Fibroblast of skin of back (primary cell): ENCODE measurements around the gene LZTFL1. TPM values are rescaled to one million over a fixed set of nuclear protein-coding genes. Genes with fewer than 3 reads are reported as not detected.

Experiments
- DNase-seq: peaks from one replicate; pipeline ENCODE4 v3.0.0-alpha.2; 2013
- polyA plus RNA-seq, 2 experiments: library from polyadenylated mRNA; unstranded; fragments of 120-200 nt; gene quantifications; one replicate each; pipeline ENCODE4 v1.2.1, GENCODE V29; 2013; ENCODE audit not compliant: insufficient read length in 2 of 2

Gene LZTFL1
- 10.8 TPM for polyA plus RNA-seq (2013, experiment 1 of 2; ENCODE audit: insufficient read length)
- 14.4 TPM for polyA plus RNA-seq (2013, experiment 2 of 2; ENCODE audit: insufficient read length)

GRCh38 chr3:45841757-45842491 lies at the start of gene LZTFL1:
LZTFL1 (minus strand) TSS chr3:45842119; CDS start chr3:45841991, 128 bp downstream.
- DNase-seq: peak; percentile 97

GRCh38 chr3:45890405-45890804 lies 48.5 kb upstream of the LZTFL1 start:
- DNase-seq: no peak

DNA sequence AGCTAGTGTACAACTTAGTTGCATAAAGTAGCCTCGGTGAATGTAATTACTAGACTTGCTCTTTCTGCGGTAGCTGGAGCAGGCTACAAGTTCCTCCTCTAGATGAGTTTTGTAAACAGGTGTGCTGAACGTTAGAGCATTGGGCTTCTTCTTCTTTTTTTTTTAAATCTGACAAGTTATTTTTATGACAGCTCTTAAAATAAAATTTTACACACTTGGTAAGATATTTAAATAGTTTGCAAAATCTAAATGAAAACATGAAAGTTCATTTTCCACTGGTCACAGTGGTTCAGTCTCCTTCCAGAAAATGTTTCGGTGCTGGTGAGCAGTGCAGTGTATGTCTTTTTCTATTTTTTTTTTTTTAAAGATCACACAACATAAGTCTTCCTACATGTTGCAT lies 47.4 kb upstream of the LZTFL1 start:
- DNase-seq: no peak

- DNase-seq: no peak
Measured at GRCh38 chr3:45887759-45888511, 46.0 kb upstream of the LZTFL1 start.

GRCh38 chr3:45887285-45887684 lies 45.4 kb upstream of the LZTFL1 start:
- no peak for DNase-seq

- DNase-seq: no peak
Measured at GRCh38 chr3:45885979-45886705, 44.2 kb upstream of the LZTFL1 start, which contains the start of gene CCR9. CCR9 (plus strand) TSS chr3:45886543; CDS start chr3:45894934, 8,391 bp downstream.

- no peak for DNase-seq
Measured at GRCh38 chr3:45884368-45885201, 42.7 kb upstream of the LZTFL1 start.

DNA sequence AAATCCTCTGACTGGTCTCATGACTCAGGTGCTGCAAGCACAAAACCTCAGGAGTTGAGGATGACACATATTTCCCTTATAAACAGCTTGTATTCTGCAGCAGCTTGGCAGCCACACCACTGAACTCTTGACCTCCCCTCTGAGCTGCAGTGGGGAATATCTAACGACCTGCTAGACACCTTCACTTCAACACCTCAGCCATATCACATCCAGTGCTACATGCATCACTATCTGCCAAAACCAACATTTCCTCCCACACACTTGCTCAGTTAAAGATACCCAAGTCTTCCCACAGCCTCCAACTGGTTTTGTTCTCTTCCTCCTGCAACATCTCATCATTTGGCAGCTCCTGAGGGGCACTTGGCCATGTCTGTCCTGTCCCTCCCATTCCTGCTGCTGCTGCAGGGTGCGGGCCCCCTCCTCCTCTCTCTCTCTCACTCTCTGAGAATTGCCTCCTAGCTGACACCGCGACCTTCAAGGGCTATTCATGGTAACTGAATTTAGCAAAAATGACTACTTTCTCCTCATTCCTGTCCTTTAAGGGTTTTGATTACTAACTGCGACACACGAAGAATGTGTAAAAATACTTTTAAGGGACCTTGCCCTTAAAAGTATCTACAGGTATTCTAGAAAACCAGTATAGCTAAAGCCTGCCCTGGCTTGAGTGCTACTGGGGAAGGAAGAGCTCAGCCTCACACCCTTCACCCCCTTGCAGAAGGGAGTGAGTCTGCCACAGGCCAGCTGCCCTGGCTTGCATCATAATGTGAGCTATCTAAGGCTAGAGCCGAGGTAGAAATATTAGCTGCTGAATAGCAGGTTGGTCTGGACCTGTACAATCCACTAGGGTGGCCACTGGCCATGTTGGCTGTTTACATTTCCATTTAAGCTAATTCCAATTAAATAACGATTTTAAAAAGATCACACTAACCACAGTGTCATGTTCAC lies 39.4 kb upstream of the LZTFL1 start:
- DNase-seq: no peak

- no peak for DNase-seq
Measured at GRCh38 chr3:45880725-45881077, 38.8 kb upstream of the LZTFL1 start.

DNA sequence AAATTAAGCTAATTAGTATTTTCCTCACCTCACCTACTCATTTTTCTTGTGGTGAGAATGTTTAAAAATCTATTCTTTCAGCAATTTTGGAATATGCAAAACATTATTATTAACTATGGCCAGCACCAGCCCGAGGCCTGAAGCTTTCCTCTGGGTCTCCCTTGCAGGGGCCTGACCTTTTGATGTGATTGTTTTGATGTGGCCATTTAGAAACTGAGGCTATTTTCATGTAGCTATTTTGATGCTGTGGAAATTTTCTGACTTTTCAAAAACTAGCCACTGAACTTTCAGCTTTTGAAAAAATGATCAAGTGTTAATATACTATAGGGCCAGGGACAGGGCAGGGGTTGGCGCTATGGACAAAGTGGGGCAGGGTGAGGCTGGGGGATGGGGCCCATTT lies 36.2 kb upstream of the LZTFL1 start:
- no peak for DNase-seq

DNA sequence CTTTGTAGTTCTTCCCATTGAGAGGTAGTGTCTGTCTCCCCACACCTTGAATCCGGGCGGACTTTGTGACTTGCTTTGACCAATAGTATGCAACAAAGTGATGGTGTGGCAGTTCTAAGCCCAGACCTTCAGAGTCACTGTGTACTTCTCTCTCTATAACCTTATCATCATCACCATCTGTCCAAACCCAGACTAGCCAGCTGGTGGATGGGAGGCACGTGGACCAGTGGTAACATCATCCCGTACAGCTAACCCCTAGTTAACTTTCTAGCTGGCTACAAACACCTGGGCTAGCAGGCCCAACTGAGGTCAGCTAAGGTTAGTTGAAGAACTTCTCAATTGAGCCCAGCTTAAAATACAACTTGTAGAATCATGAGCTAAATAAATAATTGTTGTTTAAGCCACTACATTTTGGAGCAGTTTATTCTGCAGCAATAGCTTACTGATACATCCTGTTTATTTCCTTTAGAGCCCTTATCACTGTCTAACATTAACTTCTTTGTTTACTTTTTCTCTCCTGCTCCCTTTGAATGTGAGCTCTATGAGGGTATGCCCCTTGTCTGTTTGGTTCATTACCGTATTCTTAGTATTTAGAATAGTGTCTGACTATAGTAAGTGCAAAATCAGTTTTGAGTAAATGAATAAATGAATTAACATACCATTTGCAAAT lies 32.9 kb upstream of the LZTFL1 start:
- DNase-seq: no peak

GRCh38 chr3:45873638-45874037 lies 31.7 kb upstream of the LZTFL1 start:
- DNase-seq: no peak

- no peak for DNase-seq
Measured at GRCh38 chr3:45873036-45873435, 31.1 kb upstream of the LZTFL1 start.

DNA sequence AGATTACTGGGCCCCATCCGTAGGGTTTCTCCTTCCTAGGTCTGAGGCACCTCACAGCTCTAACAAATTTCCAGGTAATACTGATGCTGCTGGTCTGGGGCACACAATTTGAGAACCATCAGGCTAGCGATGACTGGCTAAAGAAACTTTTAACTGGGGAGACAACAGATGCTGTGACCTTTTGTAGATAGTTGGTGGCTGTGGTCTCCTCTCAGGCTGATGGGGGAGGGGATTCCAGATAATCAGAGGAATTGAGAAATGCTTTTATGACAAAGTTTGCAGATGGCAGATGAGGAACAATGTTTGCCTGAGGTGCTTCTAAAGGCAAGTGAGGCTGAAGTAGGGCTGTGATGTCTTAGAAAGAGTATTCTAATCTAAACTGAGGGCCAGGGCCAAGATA lies 30.6 kb upstream of the LZTFL1 start:
- DNase-seq: no peak

- DNase-seq: no peak
Measured at GRCh38 chr3:45871780-45872179, 29.9 kb upstream of the LZTFL1 start.

DNA sequence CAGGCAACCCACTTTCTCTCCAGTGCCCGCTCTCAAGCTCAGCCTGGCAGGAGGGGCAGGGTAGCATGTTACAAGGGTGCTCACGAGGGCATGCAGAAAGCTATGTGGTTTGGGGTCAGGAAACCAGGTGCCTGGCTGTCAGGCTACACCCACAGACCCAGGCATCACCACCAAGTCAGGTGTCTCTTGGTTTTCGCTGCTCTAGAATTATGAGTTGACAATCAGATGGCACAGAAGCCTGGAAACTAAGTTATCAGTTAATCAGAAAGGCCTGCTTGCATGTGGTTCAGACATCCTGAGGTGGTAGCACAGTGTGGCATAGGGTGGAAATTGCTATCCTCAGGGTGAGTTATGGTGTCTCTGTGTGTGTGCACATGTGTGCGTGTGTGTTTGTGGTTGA lies 28.2 kb upstream of the LZTFL1 start:
- DNase-seq: no peak

- DNase-seq: no peak
Measured at GRCh38 chr3:45869638-45870037, 27.7 kb upstream of the LZTFL1 start.

- no peak for DNase-seq
Measured at GRCh38 chr3:45868650-45869049, 26.7 kb upstream of the LZTFL1 start.

DNA sequence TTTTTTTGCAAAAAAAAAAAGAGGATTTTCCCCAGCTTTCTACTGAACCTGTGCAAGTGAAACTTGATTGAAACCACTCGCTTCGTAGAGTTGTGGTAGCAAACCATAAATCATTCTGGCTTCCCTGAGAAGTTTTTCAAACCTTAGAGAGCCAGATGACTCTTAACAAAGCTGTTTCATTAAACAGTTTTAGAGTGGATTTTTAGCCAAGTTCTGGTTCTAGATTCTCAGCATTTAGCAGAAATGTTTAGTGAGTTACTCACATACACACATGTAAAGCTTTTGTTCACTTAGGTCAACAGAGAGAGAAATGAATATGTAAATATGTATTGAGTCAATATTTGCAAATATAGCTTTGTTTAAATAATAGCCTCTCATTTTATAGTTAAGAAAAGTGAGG lies 26.3 kb upstream of the LZTFL1 start:
- DNase-seq: no peak

DNA sequence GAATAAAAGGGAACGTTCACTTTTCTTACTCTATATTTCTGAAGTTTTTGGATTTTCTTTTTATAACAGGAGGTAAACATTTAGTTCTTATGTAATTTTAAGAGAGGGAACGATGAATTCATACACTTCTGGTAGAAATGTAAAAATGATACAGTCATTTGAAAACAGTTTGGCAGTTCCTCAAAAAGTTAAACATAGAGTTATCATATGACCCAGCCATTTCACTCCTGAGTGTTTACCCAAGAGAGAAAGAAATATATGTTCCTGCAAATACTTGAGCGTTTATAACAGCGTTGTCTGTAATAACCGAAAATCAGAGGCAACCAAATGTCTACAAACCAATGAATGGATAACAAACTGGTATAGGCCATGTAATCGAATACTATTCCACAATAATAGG lies 23.6 kb upstream of the LZTFL1 start:
- no peak for DNase-seq
